ENCODE data around the gene SH2D4B.

The SH2D4B gene

GRCh38 chr10:80588546-80588945 is 50.8 kb downstream of the SH2D4B start:
- no peak for DNase-seq

DNA sequence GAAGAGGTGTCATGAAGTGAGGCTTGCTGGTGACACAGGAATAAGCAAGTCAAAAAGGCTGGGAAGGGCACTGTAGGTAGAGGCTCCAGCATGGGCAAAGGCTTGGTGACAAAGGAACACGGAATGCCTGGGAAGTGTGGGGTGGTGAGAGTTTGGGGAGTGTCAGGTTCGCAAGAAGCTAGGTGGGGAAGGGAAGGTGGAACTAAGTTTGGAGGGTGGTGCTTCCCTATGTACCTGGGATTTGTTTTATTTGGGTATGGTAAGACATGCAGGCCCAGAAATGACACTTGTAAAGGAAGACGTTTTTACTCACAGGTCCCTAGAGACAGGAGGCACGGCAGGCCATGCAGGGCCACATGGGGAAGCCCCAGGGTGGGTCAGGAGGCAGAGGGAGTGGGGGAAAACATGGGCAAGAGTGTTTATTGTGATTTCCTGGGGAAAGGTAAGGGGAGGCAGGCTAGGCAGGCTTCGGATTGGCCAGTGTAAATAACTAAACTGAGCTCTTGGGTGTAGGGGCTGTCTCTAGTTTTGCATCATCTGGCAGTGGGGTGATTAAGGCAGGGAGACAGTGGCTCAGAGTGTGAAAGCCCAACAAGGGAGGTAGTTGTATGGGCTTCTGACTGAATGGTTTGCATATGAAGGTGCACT is 52.1 kb downstream of the SH2D4B start:
- DNase-seq = no peak

- DNase-seq = no peak
Observed at GRCh38 chr10:80590585-80591125, 53.0 kb downstream of the SH2D4B start.

GRCh38 chr10:80596391-80597257 is 58.9 kb downstream of the SH2D4B start:
- DNase-seq = no peak

DNA sequence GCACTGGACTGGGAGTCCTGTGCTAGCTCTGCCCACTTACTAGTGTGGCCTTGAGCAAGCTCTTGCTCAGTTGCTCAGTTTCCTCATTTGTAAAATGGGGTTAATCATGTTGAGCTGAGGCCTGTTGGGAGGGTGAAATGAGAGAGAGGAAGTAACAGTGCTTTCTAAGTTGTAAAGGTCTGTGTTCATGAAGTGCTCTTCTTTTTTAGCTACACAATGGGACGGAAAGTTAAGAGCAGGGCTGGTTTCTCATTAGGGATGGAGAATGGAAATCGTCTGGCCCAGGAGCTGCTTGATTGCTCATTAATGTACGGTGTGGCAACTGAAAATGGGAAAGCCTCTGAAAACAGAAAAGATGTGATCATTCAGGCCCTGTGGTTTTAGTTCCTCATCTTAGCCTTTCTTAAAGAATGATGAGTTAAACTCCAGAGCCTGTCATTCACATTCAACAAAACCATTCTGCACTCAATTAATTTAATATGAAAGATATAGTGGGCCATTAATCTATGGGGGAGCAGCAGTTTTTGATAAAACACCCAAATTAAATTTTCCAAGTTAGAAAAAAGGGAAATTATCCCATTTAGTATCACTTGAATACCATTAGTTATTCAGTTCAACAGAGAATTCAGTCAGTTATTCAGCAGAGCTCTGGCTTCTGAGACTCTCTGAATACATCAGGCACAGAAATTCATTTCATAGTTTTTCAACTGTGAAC is 60.5 kb downstream of the SH2D4B start:
- DNase-seq = no peak

DNA sequence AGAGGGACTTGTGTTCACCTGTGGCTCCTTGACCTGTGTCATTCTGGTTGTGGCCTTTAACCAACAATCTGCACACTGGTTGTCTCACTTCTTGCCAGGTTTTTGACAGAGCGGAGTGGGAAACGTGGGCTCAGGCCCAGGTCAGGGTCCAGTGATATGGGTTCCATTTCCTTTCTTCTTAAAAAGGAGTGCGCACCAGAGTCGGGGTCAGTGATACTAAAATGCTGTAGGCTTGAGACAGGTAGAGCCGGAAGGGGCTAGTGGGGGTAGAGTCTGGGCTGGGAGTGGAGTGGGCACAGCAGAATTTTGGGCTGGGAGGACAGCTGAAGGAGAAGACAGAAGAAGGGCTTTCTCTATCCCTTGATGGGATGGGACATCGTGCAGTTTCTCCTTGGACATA is 61.2 kb downstream of the SH2D4B start:
- no peak for DNase-seq

DNA sequence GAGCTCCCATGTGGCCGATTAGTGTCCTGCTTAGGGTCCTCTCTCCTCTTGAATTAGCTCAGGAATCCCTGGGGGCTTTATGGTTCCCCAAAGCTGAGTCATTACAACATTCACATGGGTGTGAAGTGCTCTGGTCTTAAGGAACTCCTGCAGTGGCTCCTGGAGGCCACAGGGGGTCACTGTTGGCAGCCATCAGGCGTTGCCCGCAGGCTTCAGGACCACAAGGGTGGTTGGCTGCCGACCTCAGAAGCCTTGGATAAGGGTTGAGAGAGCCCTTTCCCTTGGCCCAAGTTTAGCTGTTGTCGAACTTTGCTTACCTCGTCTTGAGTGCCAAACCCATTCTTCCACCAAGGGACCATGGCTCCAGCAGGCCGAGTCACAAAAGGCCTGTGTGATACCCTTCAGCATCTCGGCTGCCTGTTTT is 61.7 kb downstream of the SH2D4B start:
- peak in 6 of 56 donors; percentile 5 to 32 (median 16) for DNase-seq

GRCh38 chr10:80600256-80600655 is 62.6 kb downstream of the SH2D4B start:
- no peak for DNase-seq

GRCh38 chr10:80602881-80603280 is 65.2 kb downstream of the SH2D4B start:
- DNase-seq = no peak

DNA sequence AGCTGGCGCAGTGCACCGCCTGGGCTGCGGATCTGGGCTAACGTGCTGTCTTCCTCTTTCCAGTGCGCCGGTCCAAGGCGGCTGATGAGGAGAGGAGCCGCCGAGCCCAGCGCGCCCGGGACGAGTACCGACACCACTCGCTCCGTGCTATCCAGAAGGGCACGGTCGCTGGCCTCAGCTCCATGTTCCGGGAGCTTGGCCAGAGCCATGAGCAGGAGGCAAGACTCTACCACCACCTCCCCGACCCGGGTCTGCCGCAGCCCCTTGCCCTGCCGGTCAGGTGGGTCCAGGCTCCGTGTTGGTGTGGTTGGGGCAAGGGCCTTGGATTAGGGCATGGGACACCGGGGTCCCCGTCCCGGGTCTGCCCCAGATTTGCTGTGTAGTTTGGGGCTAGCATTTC is 65.8 kb downstream of the SH2D4B start:
- no peak for DNase-seq

GRCh38 chr10:80608706-80609105 is 71.0 kb downstream of the SH2D4B start:
- no peak for DNase-seq

- no peak for DNase-seq
Observed at GRCh38 chr10:80609331-80609730, 71.6 kb downstream of the SH2D4B start.

GRCh38 chr10:80611481-80612185 is 73.9 kb downstream of the SH2D4B start:
- DNase-seq = no peak

DNA sequence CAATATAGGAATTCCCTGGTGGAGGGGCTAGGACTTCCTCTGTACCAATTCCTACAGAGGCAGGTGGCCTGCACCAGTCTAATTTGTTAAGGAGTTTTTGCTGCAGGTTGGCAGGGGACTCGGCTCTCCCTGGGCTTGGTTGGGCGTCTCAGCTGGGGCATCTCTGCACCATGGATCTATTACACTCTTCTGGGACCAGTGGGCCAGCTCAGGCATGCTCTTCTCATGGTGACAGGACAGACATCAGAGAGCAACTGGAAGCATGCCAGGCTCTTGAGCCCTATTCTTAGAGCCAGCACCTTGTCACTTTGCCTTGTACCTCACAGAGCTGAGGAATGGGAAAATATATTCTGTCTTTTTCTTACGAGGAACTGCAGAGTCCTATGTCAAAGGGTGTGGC is 74.6 kb downstream of the SH2D4B start:
- DNase-seq = no peak

- no peak for DNase-seq
Observed at GRCh38 chr10:80613466-80614170, 75.9 kb downstream of the SH2D4B start.

DNA sequence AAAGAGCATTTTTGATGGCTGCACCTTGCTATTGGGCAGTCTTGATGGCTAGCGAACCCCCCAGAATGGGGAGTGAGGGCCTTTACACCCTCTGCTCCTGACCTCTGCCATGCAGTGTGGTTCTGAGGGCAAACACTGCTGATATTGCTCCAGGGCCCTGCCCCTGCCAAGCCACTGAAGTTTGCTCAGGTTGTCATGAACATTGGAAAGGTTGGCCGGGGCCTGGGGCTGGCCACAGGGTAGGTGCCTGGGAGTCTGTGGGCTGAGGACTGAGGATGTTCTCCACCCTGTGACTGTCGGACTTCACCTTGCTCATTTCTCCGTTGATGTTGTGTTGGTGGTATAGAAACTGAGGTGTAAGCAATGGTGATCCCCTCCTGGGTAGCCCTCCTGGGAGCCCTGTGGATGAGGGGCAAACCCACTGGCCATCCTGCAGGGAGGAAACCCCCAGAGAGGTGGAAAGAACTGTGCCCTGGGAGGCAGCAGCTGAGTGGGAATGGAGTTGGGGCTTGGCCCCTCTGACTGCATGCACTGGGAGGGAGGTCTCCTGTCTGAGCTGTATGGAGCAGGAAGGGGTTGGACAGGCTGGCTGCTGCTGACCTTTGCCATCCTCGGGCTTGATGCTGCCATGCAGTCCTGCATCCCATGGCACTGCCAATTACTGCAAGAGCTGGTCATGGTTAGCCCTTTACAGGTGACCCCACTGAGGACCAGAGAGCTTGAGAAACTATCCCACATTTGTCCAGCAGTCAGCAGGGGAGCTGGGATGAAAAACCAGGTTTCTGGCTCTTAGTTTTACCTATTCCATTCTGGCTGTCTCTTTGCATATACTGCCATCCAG is 77.1 kb downstream of the SH2D4B start:
- DNase-seq = no peak

DNA sequence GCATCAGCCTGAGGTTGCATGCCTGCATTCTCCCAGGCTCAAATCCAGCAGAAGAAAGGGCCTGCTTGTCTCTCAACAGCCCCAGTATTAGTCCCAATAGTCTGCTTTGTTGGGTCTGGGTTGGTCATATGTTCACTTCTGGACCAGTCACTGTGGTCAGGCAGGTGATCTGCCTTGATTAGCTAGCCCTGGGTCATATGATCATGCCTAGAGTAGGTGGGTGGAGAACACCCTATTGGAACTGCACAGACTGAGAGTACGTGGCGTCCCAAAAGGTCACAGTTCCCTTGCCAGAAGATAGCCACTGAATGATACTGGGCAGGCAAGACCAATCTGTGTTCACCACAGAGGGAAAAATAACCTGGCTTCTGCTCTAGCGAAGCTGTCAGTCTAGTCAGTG is 80.1 kb downstream of the SH2D4B start:
- DNase-seq = no peak

GRCh38 chr10:80619036-80619435 is 81.3 kb downstream of the SH2D4B start:
- DNase-seq = no peak

GRCh38 chr10:80622153-80622552 is 84.5 kb downstream of the SH2D4B start:
- DNase-seq = no peak

DNA sequence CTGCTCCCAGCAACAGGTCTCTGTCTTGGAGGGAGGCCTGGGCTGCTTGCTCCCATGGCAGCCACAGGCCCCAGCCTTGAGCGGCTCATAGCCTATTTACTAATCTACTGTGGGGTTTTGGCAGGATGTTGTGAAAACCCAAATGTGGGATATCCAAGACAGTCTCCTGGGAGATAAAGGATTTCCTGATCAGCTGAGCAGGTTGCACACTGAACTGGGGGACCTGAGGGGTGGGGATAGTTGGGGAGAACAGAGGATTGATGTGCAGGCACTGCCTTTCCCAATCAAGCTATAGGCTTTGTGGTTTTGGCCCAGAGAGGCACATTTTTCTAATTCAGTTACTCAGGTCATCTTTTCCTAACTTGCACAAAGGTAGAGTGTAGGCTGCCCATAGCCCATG is 92.6 kb downstream of the SH2D4B start:
- no peak for DNase-seq

All from amygdala (tissue), 56 donors.